HG03521 (cell line): ENCODE measurements around the gene APC2.

Source experiments
- ATAC-seq: cut with Tn5 transposase; IDR thresholded peaks from one replicate; pipeline ENCODE4 v1.9.1; 2021; ENCODE audit warnings: mild to moderate bottlenecking, moderate library complexity; ENCODE audit not compliant: unreplicated experiment

The APC2 gene

DNA sequence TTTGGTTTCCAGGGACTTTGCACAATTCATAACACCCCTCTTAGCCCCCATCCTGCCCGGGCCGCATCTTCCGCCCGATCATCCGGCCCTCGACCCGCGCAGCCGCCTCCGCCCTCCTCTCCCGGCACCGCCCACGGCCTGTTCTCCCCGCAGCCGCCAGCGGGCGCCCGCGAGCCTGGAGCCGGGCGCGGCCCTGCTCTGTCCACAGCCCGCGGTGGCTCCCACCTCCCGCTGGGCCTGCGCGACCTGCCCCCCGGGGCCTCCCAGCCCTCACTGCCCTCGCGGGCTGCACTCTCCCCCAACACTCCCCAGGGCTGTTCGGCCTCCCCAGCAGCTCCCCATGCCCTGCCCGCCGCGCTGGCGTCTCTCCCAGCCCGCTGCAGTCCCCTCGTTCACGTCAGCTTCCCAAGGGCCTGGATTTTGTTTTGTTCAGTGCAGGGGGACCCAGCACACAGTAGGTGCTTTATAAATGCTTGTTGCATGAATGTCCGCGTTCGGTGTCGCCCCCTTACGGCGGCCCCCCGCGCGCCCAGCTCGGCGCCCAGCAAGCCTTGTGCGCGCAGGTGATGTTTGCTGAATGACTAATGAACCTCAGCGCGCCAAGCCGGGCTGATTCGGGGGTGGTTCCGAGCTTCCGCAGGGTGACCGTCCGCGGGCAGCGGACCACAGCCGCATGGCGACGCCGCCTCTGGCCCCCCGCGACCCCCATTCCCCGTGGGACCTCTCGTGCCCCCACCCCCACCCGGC is 4.6 kb upstream of the APC2 start:
- peak; percentile 50 for ATAC-seq

DNA sequence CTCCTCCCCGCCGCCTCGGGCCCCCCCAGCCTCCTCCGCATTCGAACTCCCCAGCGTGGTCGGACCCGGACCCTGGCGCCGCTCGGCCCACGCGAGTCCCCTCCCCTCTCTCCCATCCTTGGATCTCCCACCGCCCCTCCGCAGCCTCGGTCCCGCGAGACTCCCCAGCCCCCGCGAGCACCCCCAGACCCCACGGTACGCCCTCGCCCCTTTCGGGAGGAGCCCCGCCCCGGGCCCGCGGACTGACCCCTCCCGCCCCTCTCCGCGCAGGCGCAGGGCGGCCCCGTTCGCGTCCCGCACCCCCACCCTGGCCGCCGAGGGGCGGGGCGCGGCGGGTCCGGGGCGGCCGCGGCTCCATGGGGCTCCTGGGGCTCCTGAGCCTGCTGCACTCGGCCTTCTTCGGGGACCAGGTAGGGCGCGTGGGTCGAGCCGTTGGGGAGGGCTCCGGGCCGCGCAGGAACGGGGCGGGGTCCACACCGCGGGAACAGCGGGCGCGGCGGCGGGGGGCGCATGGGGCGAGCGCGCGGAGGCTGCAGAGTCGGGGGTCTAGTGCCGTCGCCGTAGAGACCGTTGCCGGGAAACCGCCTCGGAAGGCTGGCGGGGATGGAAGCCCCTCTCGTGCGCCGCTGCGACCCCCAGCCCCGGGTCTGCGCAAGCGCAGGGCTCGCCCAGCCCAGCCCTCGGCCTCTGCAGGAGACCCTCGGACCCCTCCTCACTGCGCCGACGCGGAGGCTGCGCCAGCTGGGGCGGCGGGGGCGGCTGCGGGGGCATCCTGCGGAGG is 3.8 kb upstream of the APC2 start:
- ATAC-seq: no peak

DNA sequence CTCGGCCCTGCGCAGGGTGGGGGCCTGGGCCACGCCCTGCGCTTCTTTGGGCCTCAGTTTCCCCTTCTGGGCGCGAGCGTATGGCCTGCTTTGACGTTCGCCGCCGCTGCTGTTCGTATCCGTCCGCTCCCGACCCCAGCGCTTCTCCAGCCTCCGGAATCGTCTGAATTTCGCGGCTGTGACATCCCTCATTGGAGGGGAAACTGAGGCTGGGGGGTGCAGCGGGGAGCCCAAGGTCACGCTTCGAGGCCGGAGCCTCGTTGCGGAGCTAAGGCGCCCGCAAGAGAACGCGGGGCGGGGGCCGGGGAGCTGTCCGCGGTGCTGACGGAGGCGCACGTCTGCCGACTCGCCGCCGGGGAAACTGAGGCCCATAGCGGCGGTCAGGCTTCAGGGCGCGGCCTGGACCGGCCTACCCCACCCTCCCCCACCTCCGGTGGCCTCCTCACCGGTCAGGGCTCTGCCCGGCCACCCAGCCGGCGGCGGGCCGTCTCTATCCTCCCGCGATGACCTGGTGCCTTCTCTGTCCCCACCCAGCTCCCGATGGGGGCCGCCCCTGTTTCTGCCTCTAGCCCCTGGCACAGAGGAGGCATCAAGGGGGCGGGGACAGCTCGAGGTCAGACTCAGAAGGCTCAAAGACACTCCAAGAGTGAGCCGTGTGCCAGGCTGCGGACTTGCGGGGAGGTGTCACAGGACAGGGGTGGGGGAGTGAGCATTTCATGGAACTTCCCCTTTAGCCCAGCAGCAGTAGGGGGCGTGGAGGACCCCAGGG is 3.0 kb upstream of the APC2 start:
- no peak for ATAC-seq

DNA sequence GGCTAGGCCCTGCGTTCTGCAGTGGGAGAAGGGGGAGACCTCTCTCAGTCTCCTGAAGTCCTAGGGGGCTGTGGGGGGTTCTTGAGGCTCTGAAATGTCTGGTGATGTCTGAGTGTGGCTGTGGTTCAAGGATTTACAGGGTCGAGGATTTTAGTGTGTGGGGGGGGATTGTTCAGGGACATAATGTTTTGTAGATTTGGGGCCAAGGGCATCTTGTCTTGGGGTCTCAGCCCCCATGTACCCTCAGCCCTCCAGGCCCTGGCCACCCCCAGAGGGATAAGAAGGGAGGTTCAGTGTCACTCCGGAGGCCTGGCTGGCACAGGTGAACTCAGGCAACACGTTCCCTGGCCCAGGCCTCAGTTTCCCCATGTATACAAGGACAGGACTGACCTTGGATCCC is 2.4 kb upstream of the APC2 start:
- no peak for ATAC-seq

DNA sequence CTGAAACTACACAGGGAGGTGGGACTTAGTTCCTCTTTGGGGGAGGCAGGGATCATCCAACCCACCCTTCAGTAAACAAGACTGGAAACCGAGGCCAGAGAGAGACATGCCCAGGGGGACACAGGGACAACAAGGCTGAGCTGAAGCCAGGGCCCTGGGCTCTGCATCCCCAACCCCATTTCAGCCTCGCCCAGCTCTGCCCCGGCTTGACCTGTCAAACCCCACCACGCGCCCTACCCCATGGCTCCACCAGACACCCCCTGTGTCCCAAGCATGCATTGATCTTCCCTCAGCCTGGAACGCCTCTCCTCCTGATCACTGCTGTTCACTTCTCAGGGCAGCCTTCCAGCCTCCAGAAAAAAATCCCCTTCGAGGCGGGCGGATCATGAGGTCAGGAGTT is 2.0 kb upstream of the APC2 start:
- no peak for ATAC-seq

DNA sequence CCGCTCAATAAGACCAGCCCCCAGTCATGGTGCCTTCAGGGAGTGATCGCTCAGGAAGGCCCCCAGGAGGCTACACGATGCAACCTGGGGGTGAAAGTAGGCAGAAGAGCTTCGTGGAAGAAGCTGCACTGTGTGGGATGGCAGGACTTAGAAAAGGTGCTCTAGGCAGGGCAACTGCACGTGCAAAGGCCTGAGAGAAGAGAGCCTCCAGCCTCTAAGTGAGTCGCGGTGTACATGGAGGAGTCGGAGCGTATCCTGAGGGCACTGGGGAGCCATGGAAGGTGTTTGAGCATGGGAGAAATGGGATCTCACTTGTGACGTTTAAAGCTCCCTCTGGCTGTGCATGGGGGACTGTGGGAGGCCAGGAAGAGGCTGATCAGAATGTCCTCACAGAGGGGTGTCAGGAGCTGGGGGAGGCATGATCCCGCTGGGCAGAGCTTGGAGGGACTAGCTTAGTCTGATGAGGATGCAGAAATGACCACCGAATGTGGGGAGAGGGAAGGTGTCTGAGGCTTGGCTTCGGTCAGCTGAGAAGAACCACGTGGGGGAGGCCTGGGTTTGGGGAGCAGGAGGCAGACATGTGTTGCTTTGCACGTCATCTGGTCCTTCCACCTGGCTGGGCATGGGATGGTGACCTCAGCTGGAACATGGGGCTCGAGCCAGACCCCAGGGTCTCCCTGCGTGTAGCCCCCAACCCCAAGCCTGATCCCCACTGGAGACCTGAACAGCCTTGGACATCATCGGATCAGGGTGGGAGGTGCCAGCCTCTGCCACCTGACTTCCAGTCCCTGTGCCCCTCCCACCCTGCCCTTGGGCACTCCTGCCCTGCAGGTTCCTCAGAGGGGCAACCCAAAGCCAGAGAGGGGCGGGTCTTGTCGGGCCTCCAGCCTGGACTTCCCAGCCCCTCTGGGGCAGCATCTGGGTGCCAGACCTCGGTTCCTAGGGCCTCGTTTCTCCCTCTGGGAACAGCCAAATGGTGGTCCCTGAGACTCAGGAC is 1.1 kb downstream of the APC2 start:
- ATAC-seq: no peak

DNA sequence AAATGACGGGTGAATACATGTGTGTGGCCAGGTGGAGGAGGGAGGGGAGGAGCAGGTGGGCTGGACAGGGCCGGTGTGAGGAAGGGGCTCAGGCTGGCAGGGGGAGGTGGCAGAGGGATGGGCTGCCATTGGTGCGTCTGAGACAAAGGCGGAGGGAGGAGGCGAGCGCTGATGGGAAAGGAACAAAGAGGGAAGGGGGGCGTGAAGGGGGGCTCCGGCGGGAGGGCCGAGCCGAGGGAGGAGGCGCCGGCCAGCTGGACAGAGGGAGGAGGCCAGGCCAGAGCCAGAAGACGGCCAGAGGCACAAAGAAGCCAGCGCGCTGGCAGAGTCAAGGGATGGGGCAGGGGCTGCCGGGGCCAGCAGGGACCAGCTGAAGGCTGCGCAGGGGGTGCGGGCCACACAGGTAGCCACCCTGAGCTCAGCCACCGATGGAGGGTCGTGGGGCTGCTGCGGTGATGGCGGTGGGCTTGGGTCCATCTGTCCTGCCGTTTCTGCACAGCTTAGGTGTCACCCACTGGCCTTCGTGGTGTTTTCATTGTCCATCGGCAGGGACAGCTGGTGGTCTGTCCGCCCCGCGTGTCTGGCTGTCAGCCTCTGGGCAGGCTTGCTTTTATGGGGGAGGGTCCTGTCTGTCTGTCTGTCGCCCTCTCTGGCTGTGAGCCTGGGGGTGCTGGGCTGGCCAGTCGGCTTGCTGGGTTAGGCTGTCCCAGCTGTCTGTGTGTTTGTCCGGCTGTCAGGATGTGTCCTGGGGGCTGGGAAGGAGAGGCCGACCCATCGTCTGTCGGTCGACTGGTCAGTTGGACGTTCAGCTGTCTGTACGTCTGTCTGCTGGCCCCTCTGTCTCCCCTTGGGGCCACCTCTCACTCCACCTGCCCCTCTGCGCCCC is 2.2 kb downstream of the APC2 start:
- no peak for ATAC-seq

DNA sequence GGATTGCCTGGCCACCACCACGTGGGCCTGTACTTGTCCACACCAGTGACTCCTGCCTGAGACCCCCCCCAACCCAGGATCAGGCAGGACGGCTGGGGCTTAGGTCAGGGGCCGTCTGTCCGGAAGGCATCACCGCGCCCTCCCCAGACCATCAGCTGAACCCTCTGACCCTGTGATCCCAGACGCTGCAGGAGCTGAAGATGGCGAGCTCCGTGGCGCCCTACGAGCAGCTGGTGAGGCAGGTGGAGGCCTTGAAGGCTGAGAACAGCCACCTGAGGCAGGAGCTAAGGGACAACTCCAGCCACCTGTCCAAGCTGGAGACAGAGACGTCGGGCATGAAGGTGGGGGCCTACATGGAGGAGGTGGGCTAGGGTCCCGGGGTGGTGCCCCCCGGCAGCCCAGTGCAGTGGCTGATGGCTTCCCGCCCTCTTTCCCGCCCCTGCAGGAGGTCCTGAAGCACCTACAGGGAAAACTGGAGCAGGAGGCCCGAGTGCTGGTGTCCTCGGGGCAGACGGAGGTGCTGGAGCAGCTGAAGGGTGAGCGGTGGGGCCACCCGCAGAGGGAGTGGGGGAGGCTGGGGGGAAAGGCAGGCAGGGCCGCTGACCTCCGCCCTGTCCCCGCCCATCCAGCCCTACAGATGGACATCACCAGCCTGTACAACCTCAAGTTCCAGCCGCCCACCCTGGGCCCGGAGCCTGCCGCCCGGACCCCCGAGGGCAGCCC is 3.0 kb downstream of the APC2 start:
- no peak for ATAC-seq

DNA sequence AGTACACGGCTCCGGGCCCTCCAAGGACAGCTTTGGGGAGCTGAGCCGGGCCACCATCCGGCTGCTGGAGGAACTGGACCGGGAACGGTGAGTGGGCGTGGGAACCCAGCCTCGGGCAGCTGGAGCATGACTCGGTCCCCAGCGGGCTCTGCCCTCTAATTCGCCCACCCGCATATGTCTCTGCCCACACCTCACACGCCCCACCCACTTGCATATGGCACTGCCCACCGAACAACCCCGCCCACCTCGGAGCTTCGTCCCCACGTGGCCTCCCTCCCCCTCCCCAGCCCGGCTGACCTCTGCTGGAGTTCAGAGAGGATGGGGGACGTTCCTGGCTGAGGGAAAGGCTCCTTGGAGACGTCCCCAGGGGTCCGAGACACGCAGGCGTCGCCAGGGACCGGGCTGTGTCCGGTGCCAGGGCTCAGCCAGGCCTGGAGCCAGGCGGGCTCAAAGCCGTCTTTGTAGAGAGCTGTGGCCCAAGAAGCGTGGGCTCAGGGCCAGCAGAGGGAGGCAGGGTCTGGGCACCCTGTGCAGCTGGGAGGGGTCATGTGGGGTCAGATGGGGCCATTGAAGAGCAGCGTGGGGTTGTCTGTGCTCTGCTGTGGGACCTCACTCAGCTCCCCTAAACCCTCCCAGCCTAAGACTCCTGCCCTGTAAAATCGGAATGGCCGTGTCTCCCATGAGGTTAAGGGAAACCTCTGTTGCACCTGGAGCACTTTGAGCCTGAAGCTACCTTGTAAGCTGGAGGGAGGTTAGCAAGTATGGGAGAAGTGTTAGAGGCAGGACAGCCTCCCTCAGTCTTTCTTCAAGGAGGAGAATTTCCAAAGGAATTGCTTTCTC is 3.8 kb downstream of the APC2 start:
- ATAC-seq: no peak

DNA sequence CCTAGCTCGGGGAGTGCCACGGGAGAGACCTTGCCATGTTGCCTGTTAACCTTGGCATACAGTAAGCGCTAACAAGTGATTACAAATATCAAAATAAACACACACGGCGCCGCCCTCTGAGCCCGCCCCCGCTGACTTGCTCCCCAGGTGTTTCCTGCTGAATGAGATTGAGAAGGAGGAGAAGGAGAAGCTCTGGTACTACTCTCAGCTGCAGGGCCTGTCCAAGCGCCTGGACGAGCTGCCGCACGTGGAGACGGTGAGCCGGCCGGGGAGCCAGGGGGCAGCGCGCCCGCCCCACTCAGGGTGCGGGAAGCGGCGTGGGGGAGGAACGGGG is 5.0 kb downstream of the APC2 start:
- no peak for ATAC-seq

DNA sequence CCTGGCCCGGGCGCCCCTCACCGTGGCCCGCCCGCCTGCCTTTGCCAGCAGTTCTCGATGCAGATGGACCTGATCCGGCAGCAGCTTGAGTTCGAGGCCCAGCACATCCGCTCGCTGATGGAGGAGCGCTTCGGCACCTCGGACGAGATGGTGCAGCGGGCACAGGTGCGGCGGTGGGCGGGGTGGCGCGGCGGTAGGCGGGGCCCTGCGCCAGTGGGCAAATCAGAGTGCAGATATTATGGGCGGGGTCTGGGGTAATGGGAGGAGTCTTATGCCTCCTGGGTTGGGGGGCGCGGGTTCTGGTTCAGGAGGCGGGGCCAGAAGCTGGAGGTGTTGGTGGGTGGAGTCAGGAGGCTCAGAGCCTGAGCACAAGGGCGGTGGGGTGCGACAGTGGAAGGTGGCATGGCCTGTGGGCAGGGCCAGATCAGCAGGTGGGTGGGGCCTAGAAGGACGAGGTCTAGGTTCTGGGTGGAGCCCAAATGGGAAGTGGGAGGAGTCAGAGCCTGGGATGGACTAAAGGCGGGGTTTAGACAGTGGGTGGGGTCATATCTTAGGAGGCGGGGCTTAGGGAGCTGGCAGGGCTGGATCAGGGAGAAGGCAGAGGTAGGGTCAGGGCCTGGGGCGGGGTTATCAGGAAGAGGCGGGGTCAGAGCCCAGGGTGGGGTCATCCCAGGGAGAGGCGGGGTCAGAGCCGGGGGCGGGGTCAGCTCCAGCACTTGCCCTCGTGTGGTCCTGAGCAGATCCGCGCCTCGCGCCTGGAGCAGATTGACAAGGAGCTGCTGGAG is 5.6 kb downstream of the APC2 start:
- ATAC-seq: no peak

DNA sequence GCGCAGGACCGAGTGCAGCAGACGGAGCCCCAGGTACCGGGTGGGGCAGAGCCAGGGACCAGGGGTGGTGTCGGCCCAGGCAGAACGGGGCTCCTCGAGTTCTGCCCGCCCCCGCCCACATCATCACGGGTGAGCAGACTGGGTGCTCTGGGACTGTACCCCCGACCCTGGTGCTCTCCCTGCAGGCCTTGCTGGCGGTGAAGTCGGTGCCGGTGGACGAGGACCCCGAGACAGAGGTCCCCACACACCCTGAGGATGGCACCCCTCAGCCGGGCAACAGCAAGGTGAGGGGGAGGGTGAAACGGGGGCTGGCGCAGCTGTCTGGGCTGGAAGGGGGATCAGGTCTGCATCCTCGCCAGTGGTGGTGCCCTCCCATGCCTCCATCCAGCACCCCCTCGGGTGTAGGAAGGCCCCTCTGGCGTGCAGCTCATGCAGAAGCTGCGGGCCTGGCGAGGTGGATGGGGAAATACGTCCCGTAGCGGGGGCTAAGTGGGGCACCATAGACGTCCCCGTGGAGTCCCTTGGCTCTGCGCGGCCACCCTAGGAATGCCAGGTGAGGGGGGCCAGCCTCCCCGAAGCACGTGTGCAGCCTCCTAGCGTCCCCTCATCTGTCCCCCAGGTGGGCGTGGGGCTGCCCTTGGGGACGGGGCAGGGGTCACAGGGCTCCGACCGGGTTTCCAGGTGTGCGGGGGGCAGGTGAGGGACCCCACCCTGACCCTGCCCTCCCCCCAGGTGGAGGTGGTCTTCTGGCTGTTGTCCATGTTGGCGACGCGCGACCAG is 6.4 kb downstream of the APC2 start:
- ATAC-seq: no peak

DNA sequence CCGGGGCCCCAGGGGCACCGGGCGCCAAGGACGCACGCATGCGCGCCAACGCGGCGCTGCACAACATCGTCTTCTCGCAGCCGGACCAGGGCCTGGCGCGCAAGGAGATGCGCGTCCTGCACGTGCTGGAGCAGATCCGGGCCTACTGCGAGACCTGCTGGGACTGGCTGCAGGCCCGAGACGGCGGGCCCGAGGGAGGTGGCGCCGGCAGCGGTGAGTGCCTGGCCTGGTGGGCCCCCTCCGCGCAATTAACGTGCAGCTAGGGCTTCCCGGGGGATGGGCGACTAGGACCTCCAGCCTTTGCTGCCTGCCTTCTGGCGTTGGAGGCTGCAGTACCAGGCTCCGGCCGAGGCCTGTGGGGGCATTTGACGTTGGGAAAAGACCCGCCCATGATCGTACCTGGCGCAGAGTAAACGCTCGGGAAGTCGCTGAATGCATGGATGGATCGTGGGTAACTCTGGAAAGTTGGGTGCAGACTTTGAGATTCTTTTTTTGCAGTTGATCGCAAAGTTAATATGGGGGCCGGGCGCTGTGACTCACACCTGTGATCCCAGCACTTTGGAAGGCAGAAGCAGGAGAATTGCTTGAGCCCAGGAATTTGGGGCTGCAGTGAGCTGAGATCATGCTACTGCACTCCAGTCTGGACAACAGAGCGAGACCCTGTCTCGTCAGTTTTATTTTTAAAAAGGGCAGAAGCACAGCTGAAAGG is 7.3 kb downstream of the APC2 start:
- no peak for ATAC-seq

DNA sequence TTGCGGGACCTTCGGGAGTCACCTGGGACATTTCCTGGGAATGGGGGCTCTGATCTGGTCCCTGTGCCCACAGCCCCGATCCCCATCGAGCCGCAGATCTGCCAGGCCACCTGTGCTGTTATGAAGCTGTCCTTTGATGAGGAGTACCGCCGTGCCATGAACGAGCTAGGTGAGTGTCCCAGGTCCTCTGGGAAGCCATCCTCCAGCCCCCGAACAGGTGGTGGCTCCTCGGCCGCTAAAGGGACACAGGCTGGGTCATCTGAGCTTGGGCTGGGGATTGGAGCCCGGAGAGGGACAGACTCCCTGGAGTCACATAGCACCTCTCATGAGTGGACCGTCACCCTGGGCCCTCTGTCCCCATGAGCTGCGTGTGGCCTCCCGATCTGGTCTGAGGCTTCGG is 8.0 kb downstream of the APC2 start:
- no peak for ATAC-seq

DNA sequence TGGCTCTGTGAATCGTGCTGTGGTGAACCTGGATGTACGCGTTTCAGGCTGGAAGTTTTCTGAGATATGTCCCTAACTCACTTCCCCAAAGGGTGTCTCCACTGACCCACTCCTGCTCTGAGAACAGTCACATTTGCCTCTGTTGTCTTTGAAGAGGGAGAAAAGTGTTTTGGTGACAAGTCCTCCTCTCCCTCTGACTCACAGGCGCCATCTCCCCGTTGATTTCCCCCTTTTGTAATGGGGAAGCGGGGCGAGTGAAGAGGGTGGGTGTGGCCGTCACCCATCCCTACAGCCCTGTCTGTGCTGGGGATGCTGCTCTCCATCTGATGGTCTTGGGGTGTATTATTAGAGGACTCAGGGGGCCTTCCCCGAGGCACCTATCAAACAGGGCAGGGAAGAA is 9.6 kb downstream of the APC2 start:
- no peak for ATAC-seq
